Astrocyte of the hippocampus (primary cell): ENCODE data around the gene ZNF425.
"Not testable (repeated sequence)": the region's sequence is repeated elsewhere in the genome, so short reads cannot be mapped to it uniquely, and the experiment has no call there.

Experiments
- DNase-seq: peaks from one replicate; pipeline ENCODE4 v3.0.0; 2011; ENCODE audit warnings: low read depth, low spot score

ZNF425 gene

GRCh38 chr7:149074116-149074885 is 51.8 kb downstream of the ZNF425 start:
- no peak for DNase-seq

DNA sequence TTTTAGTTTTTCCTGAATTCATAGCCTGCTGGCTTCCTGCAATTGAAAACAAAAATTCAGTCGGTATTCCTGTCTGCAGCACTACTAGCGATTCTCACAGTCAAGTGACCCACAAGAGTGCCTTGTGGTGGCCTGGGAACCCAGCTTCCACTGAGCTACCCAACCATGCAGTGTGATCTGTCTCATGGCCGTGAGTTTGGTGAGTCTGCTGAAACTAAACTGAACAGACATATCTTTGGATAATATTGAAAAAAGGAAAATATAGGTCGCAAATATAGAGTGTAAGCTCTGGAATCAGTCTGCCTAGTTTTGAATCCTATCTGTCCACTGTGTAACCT is 53.7 kb downstream of the ZNF425 start:
- DNase-seq = no peak

- DNase-seq = peak; percentile 7
Measured at GRCh38 chr7:149071641-149072437, 54.3 kb downstream of the ZNF425 start.

GRCh38 chr7:149071182-149071635 is 54.9 kb downstream of the ZNF425 start:
- DNase-seq = no peak

DNA sequence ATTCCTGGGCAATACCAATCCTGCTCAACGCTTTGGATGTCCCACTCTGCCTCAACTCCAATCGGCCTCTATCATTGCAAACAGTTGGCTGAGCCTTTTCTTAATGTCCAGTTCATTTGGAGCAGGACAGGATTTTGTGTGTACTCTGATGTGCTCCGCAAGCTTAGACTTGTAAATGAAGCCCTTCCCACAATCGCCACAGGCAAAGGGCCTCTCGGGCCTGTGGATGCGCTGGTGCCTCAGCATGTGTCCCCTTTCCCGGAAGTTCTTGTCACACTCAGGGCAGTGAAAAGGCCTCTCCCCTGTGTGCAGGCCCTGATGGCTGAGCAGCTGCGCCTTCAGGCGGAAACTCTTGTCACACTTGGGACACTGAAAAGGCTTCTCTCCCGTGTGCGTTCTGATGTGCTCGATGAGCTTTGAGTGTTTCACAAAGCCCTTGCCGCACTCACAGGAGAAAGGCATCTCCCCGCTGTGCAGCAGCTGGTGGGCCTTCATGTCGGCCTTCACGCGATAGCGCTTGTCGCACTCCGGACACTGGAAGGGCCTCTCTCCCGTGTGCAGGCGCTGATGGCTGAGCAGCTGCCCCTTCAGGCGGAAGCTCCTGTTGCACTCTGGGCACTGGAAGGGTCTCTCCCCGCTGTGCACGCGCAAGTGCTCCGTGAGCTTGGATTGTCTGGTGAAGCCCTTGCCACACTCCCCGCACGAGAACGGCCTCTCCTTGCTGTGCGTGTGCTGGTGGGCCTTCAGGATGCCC is 55.6 kb downstream of the ZNF425 start:
- DNase-seq = no peak

DNA sequence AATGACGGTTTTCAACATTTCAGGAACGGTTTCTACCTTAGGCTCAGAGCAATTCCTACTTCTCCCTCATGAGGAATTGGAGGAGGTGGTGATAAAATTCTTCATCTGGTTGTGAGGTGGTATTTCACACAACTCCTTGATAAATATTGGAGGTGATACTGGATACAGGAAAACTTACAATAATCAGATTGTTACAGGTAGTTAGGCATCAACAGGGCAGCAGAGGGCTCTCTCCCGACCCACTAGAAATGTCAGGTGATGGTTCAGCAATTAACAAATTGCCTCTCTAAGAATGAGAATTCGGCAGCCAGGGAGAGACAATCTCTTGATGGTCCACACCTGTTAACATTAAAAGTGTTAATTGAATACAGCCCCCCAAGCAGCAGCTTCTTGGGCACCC is 58.3 kb downstream of the ZNF425 start:
- DNase-seq = no peak

GRCh38 chr7:149063476-149063875 is 62.6 kb downstream of the ZNF425 start:
- DNase-seq = no peak

- not testable (repeated sequence) for DNase-seq
Measured at GRCh38 chr7:149062217-149062899, 63.8 kb downstream of the ZNF425 start.

DNA sequence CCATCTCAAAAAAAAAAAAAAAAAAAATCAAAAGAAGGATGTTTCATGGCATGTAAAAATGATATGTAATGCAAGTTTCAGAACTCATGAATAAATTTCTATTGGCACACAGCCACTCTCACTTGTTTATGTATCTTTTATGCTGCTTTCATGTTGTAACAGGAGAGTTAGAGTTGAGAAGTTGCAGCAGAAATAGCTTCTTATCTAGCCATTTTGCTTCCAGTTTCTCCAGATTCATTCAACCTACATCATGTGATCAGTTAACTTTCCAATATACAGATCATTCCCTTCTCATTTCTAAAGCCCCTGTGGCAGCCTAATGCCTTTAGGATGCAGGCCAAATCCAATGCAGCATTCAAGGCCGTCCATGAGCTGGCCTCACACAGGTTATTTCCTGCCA is 66.0 kb downstream of the ZNF425 start:
- peak; percentile 12 for DNase-seq

DNA sequence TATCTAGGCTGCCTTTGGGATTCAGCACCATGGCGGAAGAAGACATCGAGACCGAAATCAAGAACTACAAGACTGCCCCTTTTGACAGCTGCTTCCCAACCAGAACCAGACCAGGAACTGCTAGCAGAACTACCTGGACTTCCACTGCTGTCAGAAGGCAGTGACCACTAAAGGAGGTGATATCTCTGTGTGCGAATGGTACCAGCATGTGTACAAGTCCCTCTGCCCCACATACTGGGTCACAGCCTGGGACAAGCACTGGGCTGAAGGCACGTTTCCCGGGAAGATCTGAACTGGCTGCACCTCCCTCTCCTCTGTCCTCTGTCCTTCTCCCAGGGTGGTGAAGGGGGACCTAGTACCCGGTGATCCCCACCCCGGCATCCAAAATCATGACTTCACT is 72.2 kb downstream of the ZNF425 start:
- no peak for DNase-seq

- no peak for DNase-seq
Measured at GRCh38 chr7:149053384-149053783, 72.7 kb downstream of the ZNF425 start.
